Measurements from ENCODE around the gene ZMYM2. TPM values are rescaled to one million over a fixed set of nuclear protein-coding genes. Genes with fewer than 3 reads are reported as not detected.

ZMYM2 gene
- total RNA-seq, 1 donor from 2014 or later, result 87.6 TPM

DNA sequence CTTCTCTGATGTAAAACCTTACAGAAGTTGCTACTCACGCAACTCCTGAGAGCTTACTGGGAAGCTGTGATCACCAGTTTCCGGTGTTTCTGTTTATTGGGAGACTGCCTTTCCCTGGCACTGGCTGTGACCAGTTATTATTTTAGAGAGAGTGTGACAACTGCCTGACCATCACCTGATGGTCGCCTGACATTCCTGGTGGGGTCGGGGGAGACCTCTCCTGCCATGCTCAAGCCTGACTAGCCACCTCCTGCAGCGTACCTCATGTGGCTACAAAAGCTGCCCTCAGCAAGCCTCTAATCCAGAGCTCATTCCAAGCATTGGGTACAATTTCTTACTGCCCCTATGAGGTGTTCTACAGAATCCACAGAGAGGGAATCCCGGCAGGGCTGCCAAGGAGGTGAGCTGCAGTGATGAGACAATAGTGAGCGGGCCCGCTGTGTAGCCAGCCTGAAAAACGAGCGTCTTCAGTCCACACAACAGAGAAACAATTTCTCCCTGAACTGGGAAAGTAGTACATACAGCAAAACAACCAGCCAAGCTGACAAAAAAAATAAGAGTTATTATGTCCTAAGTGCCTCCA is 173.6 kb downstream of the ZMYM2 start:
- DNase-seq (ENCODE audit: low spot score), result no peak

DNA sequence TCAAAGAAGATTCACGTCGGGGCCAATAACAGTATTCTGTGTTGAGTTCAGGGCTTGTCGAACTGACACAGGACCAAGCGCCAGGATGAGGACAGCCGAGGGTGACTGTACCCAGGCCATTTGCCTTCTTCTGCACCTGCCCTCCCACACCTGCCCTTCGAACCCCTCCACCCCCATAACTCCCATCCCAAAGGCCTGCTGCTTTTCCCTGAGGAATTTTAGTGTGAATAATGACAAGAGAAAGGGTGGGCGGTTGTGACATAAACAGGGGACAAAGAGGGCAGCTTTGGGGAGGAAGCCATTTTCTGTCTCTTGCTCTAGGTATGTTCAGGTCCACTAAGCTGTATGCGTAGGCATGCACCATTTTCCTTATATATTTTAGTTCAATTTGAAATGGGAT is 176.2 kb downstream of the ZMYM2 start:
- no peak for DNase-seq (ENCODE audit: low spot score)

DNA sequence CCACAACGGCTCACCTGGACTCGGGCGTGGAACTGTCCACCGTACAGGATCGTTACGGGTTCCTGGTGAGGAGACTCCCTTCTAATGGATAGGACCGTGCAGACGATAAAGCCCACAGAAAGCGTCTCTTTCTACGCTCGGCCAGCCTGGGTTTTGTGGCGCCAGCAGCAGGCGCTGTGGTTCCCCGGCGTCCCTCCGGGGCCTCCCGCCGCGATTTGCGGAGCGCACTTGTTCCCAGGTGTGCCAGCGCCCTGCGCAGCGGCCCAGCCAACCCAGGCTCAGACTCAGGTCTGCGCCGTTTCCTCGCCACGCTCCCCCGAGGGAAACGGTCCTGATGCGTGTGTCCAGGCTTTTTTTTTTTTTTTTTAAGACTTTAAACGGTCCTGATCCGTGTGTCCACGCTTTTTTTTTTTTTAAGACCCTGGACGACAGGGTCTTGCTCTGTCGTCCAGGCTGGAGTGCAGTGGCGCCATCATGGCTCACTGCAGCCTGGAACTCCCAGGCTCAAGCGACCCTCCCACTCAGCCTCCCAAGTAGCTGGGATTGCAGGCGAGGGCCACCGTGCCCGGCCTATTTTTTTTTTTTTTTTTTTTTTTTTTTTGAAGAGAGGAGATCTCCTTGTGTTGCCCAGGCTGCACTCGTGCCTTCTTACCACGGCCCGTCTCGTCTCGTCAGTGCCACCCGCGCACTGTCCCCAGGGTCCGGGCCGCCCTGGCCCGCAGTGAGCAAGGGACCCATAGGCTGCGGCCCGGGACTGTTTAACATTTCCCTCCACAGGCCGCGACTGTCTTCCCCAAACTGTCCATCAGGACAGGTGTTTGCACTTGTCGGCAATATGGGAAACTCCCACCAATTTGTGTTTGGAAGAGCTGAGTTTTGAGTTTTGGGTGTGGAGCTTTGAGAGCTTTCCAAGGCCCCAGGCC is 178.5 kb downstream of the ZMYM2 start:
- no peak for DNase-seq (ENCODE audit: low spot score)

DNA sequence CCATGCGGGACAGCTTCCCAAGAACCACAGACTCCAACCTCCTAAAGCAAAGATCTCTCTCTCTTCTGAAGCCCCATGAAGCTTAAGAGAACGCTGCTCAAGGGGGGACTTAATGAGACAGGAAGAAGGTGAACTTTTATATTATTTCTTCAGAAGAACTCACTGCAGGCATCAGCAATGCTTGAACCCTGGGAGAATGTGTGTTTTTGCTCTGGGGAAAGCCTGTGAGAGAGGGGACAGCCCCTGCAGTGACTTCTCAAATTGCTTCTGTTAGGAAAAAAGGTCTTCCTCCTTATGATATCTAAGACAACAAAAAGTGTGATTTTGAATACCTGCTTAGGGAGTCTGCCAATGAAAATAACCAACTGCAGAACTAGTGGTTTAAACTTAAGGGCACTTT is 179.3 kb downstream of the ZMYM2 start:
- no peak for DNase-seq (ENCODE audit: low spot score)

DNA sequence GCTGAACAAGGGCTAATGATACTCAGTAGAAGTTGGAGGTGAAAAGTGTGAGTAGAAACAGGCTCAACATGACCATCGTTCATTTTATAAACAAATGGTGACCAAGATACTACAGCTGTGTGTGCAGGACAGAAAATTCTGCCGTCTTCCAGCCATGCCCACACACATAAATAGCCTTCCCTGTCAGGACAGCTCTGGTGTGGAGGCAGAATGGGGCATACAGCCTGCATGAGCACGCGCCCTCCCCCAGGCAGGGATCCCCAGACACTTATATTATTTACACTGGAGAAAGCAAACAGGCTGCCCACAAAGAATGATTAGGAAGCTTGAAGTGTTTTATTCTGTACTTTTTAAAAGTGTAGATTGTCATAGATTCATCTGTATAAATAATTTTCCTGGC is 182.0 kb downstream of the ZMYM2 start:
- no peak for DNase-seq (ENCODE audit: low spot score)

Other genes with a start within 250 kb of the ZMYM2 start
- gene PSPC1, start 175.8 kb upstream of the ZMYM2 start, total RNA-seq (ENCODE audit: insufficient read depth, low replicate concordance), result 74.6 TPM
- 31.1 TPM for gene ZMYM5, start 95.1 kb upstream of the ZMYM2 start, total RNA-seq (ENCODE audit: insufficient read depth, low replicate concordance)
- gene GJA3, start 202.3 kb downstream of the ZMYM2 start, total RNA-seq (ENCODE audit: insufficient read depth, low replicate concordance), result 1.4 TPM
- 13.0 TPM for gene GJB2, start 234.2 kb downstream of the ZMYM2 start, total RNA-seq (ENCODE audit: insufficient read depth, low replicate concordance)

Data from umbilical cord (tissue), 2 donors.